ENCODE results near the gene ANKS1A. TPM values are rescaled to one million over a fixed set of nuclear protein-coding genes. Genes with fewer than 3 reads are reported as not detected.
"Not testable (repeated sequence)": the region's sequence is repeated elsewhere in the genome, so short reads cannot be mapped to it uniquely, and the experiment has no call there.

ANKS1A gene
- total and polyA plus RNA-seq, 4 experiments from 2014 or later: 1.2 to 15.6 (median 9.4) TPM

DNA sequence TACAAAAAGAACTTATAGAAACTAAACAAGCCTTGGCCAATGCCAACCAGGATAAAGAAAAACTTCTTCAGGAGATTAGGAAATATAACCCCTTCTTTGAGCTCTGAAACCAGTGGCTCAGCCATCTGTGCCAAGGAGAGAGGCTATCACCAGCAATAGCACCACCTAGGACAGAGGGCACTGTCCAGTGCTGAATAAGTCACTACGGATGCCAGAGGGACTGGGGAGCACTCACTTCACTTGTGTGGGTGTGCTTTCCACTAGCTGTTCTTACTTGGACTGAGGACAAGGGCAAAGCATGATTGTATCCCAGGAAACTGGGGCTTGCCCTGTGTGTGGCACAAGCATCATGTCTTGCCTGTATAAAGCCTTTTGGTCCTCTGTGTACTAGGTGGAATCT, 16.7 kb upstream of the ANKS1A start:
- Histone ChIP-seq H3K36me3 (ENCODE audit: insufficient read depth, low read length) (peaks cover 34% of the 10 kb centered on the region), H3K4me3 (ENCODE audit: low read length in 2 of 2) (no peak overlapping the region), H3K9me3 (ENCODE audit: control insufficient read depth in 1 of 2, low read length in 2 of 2) (no peaks in the 10 kb centered on the region), H3K4me1 (ENCODE audit: insufficient read depth, low read length) (no peaks in the 10 kb centered on the region), H3K27me3 (ENCODE audit: insufficient read depth, low read length) (no peaks in the 10 kb centered on the region), H3K27ac (ENCODE audit: low read depth, low read length) (no peak overlapping the region)
- H3K4me1 Mint-ChIP-seq: no peaks in the 10 kb centered on the region
- ChIA-PET CTCF (ENCODE audit: partially characterized antibody) (interaction anchor here (1.1 kb wide), 1 partner anchor 333 kb away, joined by 3 read pairs; no protein-coding TSS in a partner anchor), POLR2A (ENCODE audit: partially characterized antibody) (no interaction called here)
- DNase-seq: no peak
- intact Hi-C loops (cut with micrococcal nuclease): no loop called here
- no peak overlapping the region for H3K27ac Mint-ChIP-seq
- H3K4me3 Mint-ChIP-seq: no peak overlapping the region
- peaks cover 13 to 76% of the 10 kb centered on the region in 2 donors for H3K36me3 Mint-ChIP-seq
- no peaks in the 10 kb centered on the region for H3K27me3 Mint-ChIP-seq
- H3K9me3 Mint-ChIP-seq: no peaks in the 10 kb centered on the region

DNA sequence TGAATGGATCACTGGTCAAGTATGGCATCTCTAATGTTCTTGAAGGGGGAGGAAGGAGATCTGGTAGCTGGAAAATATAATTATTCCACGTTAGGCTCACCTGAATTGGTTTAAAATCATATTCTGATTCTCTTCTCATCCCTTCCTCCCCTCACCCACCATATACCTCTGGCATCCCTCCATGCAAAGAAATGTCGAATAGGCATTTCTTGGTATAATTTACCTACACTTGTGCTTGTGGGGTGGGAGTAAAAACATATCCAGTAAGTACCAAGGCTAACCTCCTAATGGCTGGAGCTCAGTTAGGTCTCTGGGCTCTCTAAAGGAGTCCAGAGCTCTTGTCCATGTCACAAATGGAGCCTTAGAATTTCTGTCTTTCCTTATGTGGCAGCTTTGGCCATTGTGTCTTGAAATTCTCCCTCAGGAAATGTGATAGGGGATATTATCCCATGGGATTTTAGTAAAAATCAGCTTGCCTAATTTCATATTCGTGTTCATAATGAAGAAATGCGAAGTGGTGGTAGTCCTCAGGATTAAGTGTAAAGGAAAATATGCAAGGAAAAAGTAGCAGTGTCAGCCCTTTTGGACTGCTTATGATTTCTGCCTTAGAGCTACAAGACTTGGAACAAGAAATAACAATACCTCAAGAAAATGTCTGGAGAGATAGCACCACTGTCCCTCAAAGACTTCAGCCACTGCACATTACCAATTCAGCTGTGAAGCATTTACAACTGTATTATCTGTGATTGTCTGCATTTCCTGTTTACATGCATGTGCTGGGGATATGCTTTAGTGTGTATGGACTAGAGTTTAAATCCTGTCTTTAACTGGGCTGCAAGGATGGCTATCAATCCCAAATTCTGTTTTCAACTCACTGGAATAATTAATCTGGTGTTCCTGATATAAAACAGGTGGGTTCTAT, 13.5 kb upstream of the ANKS1A start:
- no peak overlapping the region for H3K27ac ChIP-seq (ENCODE audit: low read depth, low read length)
- peaks cover 58% of the 10 kb centered on the region for H3K36me3 ChIP-seq (ENCODE audit: insufficient read depth, low read length)
- no peaks in the 10 kb centered on the region for H3K9me3 Mint-ChIP-seq
- no peaks in the 10 kb centered on the region for H3K4me1 ChIP-seq (ENCODE audit: insufficient read depth, low read length)
- peaks cover 18 to 86% of the 10 kb centered on the region in 2 donors for H3K36me3 Mint-ChIP-seq
- peak overlapping the region in 4 of 7 donors; percentile 16 to 53 (median 28) for H3K27ac Mint-ChIP-seq
- H3K27me3 ChIP-seq (ENCODE audit: insufficient read depth, low read length): no peaks in the 10 kb centered on the region
- no peaks in the 10 kb centered on the region for H3K27me3 Mint-ChIP-seq
- no peak overlapping the region for H3K4me3 ChIP-seq (ENCODE audit: low read length in 2 of 2)
- H3K4me3 Mint-ChIP-seq: no peak overlapping the region
- no peaks in the 10 kb centered on the region for H3K9me3 ChIP-seq (ENCODE audit: control insufficient read depth in 1 of 2, low read length in 2 of 2)
- ChIA-PET POLR2A (ENCODE audit: partially characterized antibody) (interaction anchor here (0.9 to 1.0 kb wide), 3 partner anchors 14 to 84 kb away, joined by 3 to 6 read pairs (median 3); partner anchors contain the start of genes ANKS1A and BLTP3A), CTCF (ENCODE audit: partially characterized antibody) (no interaction called here)
- no peak for DNase-seq
- intact Hi-C loops (cut with micrococcal nuclease): no loop called here
- no peaks in the 10 kb centered on the region for H3K4me1 Mint-ChIP-seq

DNA sequence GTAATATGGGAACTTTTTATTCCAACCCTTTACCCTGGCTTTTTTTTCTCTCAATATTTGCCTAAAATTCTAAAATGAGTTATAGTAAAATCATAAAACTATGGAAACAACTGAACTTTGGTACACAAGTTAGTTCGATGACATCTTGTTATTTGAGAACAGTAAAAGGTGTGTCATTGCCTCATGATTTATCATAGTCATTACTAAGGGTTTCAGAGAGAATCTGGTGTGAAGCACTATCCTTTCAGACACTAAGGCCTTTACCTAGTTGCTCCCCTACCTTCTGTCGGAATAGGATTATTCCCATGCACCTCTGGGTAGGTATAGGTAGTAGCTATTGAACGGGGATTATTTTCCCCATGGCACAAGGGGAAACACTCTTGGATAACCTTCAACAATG, 12.6 kb upstream of the ANKS1A start:
- ChIA-PET POLR2A (ENCODE audit: partially characterized antibody) (interaction anchor here (1.0 kb wide), 1 partner anchor 77 kb away, joined by 6 read pairs; no protein-coding TSS in a partner anchor), CTCF (ENCODE audit: partially characterized antibody) (interaction anchor here (1.1 kb wide), 1 partner anchor 268 kb away, joined by 3 read pairs; no protein-coding TSS in a partner anchor)
- Histone ChIP-seq H3K36me3 (ENCODE audit: insufficient read depth, low read length) (peaks cover 58% of the 10 kb centered on the region), H3K4me1 (ENCODE audit: insufficient read depth, low read length) (no peaks in the 10 kb centered on the region), H3K9me3 (ENCODE audit: control insufficient read depth in 1 of 2, low read length in 2 of 2) (no peaks in the 10 kb centered on the region), H3K27ac (ENCODE audit: low read depth, low read length) (no peak overlapping the region), H3K27me3 (ENCODE audit: insufficient read depth, low read length) (no peaks in the 10 kb centered on the region), H3K4me3 (ENCODE audit: low read length in 2 of 2) (no peak overlapping the region)
- no peak overlapping the region for H3K4me3 Mint-ChIP-seq
- no peak for DNase-seq
- H3K27ac Mint-ChIP-seq: peak overlapping the region in 1 of 7 donors; percentile 27
- no peaks in the 10 kb centered on the region for H3K4me1 Mint-ChIP-seq
- intact Hi-C loops (cut with micrococcal nuclease): no loop called here
- no peaks in the 10 kb centered on the region for H3K27me3 Mint-ChIP-seq
- no peaks in the 10 kb centered on the region for H3K9me3 Mint-ChIP-seq
- peaks cover 18 to 83% of the 10 kb centered on the region in 2 donors for H3K36me3 Mint-ChIP-seq

DNA sequence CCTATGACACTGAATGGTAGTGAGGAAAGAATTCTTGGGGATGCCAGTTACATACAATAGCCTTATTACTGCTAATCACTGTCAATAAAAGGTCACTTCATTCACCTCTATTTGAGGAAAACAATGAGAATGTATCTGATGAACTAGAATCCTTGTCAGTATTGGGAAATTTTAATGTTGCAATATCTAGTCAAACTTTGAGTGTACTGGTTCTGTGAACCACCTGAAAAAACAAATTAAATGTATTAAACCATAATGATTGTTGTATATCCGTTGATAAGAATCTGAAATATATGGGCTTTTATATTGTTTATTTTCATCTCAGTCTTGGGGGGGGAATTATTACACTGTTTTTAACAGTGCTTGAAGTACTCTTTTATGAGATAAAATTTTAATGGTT, 11.8 kb upstream of the ANKS1A start:
- no peak for DNase-seq
- peaks cover 55% of the 10 kb centered on the region for H3K36me3 ChIP-seq (ENCODE audit: insufficient read depth, low read length)
- H3K27me3 ChIP-seq (ENCODE audit: insufficient read depth, low read length): no peaks in the 10 kb centered on the region
- peak overlapping the region in 3 of 7 donors; percentile 1 to 43 (median 10) for H3K27ac Mint-ChIP-seq
- no peaks in the 10 kb centered on the region for H3K9me3 Mint-ChIP-seq
- H3K4me1 Mint-ChIP-seq: no peaks in the 10 kb centered on the region
- no peak overlapping the region for H3K4me3 ChIP-seq (ENCODE audit: low read length in 2 of 2)
- CTCF ChIA-PET (ENCODE audit: partially characterized antibody): interaction anchor here (1.1 kb wide), 1 partner anchor 268 kb away, joined by 3 read pairs; no protein-coding TSS in a partner anchor
- no peaks in the 10 kb centered on the region for H3K4me1 ChIP-seq (ENCODE audit: insufficient read depth, low read length)
- no peak overlapping the region for H3K4me3 Mint-ChIP-seq
- intact Hi-C loops (cut with micrococcal nuclease): no loop called here
- H3K27ac ChIP-seq (ENCODE audit: low read depth, low read length): no peak overlapping the region
- POLR2A ChIA-PET (ENCODE audit: partially characterized antibody): interaction anchor here (3.6 kb wide), 1 partner anchor 11 kb away, joined by 19 read pairs; the partner anchor contains the start of genes ANKS1A and TAF11
- no peaks in the 10 kb centered on the region for H3K9me3 ChIP-seq (ENCODE audit: control insufficient read depth in 1 of 2, low read length in 2 of 2)
- H3K27me3 Mint-ChIP-seq: no peaks in the 10 kb centered on the region
- H3K36me3 Mint-ChIP-seq: peaks cover 15 to 77% of the 10 kb centered on the region in 2 donors

DNA sequence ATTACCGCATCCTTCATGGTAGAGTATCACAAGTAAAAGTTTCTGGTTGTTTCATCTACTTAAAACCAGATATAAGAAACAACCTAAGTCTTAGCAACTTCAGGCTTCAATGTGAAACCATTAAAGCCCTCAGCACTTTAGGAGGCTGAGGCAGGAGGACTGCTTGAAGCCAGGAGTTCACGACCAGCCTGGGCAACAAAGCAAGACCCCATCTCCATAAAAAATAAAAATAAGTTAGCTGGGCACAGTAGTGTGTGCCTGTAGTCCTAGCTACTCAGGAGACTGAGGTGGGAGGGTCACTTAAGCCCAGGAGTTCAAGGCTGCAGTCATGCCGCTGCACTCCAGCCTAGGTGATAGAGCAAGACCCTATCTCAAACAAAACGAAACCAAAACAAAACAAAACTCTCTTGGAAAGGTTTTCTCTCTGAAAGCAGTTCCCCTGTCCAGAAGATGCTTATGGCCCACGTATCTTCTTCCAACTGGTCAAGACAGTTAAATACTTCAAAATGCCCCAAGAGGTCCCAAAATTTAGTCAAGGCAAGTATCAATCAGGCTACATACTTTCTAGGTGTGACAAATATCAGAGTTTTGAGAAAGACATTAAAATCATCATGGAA, 11.1 kb upstream of the ANKS1A start:
- DNase-seq: no peak
- H3K27ac Mint-ChIP-seq: peak overlapping the region in 1 of 7 donors; percentile 1
- ChIA-PET CTCF (ENCODE audit: partially characterized antibody) (interaction anchor here (1.1 kb wide), 1 partner anchor 269 kb away, joined by 3 read pairs; no protein-coding TSS in a partner anchor), POLR2A (ENCODE audit: partially characterized antibody) (interaction anchor here (3.6 kb wide), 1 partner anchor 10 kb away, joined by 19 read pairs; the partner anchor contains the start of genes ANKS1A and TAF11)
- H3K4me1 Mint-ChIP-seq: peaks cover 0 to 2% (median under 1%) of the 10 kb centered on the region in 4 donors
- peaks cover 17 to 74% of the 10 kb centered on the region in 2 donors for H3K36me3 Mint-ChIP-seq
- no peak overlapping the region for H3K4me3 Mint-ChIP-seq
- H3K36me3 ChIP-seq (ENCODE audit: insufficient read depth, low read length): peaks cover 48% of the 10 kb centered on the region
- no peaks in the 10 kb centered on the region for H3K27me3 ChIP-seq (ENCODE audit: insufficient read depth, low read length)
- intact Hi-C loops (cut with micrococcal nuclease): no loop called here
- no peaks in the 10 kb centered on the region for H3K4me1 ChIP-seq (ENCODE audit: insufficient read depth, low read length)
- no peaks in the 10 kb centered on the region for H3K9me3 Mint-ChIP-seq
- no peak overlapping the region for H3K27ac ChIP-seq (ENCODE audit: low read depth, low read length)
- no peak overlapping the region for H3K4me3 ChIP-seq (ENCODE audit: low read length in 2 of 2)
- H3K27me3 Mint-ChIP-seq: no peaks in the 10 kb centered on the region
- H3K9me3 ChIP-seq (ENCODE audit: control insufficient read depth in 1 of 2, low read length in 2 of 2): no peaks in the 10 kb centered on the region

DNA sequence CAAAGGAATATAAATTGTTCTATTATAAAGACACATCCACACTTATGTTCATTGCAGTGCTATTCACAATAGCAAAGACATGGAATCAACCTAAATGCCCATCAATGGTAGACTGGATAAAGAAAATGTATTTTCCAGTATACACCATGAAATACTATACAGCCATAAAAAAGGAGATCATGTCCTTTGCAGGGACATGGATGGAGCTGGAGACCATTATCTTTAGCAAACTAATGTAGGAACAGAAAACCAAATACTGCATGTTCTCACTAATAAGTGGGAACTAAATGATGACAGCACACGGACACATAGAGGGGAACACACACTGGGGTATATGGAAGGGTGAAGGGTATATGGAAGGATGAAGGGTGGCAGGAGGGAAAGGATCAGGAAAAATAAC, 5.0 kb upstream of the ANKS1A start:
- peaks cover 21 to 48% (median 36%) of the 10 kb centered on the region in 4 donors for H3K4me1 Mint-ChIP-seq
- H3K27ac ChIP-seq (ENCODE audit: low read depth, low read length); H3K9me3 Mint-ChIP-seq; H3K27me3 Mint-ChIP-seq; CTCF ChIA-PET (ENCODE audit: partially characterized antibody); DNase-seq; H3K27me3 ChIP-seq (ENCODE audit: insufficient read depth, low read length); H3K4me3 Mint-ChIP-seq; H3K9me3 ChIP-seq (ENCODE audit: control insufficient read depth in 1 of 2, low read length in 2 of 2); H3K4me3 ChIP-seq (ENCODE audit: low read length in 2 of 2); POLR2A ChIA-PET (ENCODE audit: partially characterized antibody): not testable (repeated sequence)
- peak overlapping the region in 6 of 7 donors; percentile 11 to 82 (median 46) for H3K27ac Mint-ChIP-seq
- peaks cover 20% of the 10 kb centered on the region for H3K36me3 ChIP-seq (ENCODE audit: insufficient read depth, low read length)
- intact Hi-C loops (cut with micrococcal nuclease): loop anchor here (10.0 kb wide), 2 partner anchors 209 to 371 kb away; partner anchors contain the start of gene ZNF76
- H3K4me1 ChIP-seq (ENCODE audit: insufficient read depth, low read length): peaks cover 18% of the 10 kb centered on the region
- peaks cover 34 to 62% of the 10 kb centered on the region in 2 donors for H3K36me3 Mint-ChIP-seq

All from CD4-positive, alpha-beta memory T cell (primary cell).